Measurements from ENCODE around the gene PSG11.

- TF ChIP-seq ARNTL (CRISPR knock-in tag; IDR thresholded peaks at IDR 0.05; ENCODE audit: borderline replicate concordance, low read depth) = no peak
- TF ChIP-seq SNAI2 (CRISPR knock-in tag; IDR thresholded peaks at IDR 0.05) = no peak
- TF ChIP-seq TCF4 (CRISPR knock-in tag; IDR thresholded peaks at IDR 0.05; ENCODE audit: borderline replicate concordance) = no peak
- TF ChIP-seq POU6F1 (CRISPR knock-in tag; IDR thresholded peaks at IDR 0.05; ENCODE audit: borderline replicate concordance, low read depth) = no peak
- TF ChIP-seq CSRNP3 (CRISPR knock-in tag; IDR thresholded peaks at IDR 0.05) = no peak
- TF ChIP-seq ZNF8 (CRISPR knock-in tag; IDR thresholded peaks at IDR 0.05) = no peak
- TF ChIP-seq TOX (CRISPR knock-in tag; IDR thresholded peaks at IDR 0.05; ENCODE audit: borderline replicate concordance) = no peak
- no peak for TF ChIP-seq ZFP3 (CRISPR knock-in tag; IDR thresholded peaks at IDR 0.05)
- TF ChIP-seq, protein P1, sequence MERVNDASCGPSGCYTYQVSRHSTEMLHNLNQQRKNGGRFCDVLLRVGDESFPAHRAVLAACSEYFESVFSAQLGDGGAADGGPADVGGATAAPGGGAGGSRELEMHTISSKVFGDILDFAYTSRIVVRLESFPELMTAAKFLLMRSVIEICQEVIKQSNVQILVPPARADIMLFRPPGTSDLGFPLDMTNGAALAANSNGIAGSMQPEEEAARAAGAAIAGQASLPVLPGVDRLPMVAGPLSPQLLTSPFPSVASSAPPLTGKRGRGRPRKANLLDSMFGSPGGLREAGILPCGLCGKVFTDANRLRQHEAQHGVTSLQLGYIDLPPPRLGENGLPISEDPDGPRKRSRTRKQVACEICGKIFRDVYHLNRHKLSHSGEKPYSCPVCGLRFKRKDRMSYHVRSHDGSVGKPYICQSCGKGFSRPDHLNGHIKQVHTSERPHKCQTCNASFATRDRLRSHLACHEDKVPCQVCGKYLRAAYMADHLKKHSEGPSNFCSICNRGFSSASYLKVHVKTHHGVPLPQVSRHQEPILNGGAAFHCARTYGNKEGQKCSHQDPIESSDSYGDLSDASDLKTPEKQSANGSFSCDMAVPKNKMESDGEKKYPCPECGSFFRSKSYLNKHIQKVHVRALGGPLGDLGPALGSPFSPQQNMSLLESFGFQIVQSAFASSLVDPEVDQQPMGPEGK (CRISPR knock-in tag; IDR thresholded peaks at IDR 0.05; ENCODE audit: borderline replicate concordance) = no peak
- no peak for TF ChIP-seq BACH2 (CRISPR knock-in tag; IDR thresholded peaks at IDR 0.05; ENCODE audit: borderline replicate concordance)
- TF ChIP-seq PPARA (CRISPR knock-in tag; IDR thresholded peaks at IDR 0.05; ENCODE audit: borderline replicate concordance) = no peak
- no peak for TF ChIP-seq ZFP30 (CRISPR knock-in tag; IDR thresholded peaks at IDR 0.05)
- TF ChIP-seq ZNF565 (CRISPR knock-in tag; conservative IDR thresholded peaks at IDR 0.05; ENCODE audit: low read depth) = no peak
These were observed 65.2 kb downstream of the PSG11 start for GRCh38 chr19:42961119-42961518.
